GM19372 (cell line): ENCODE results near the gene TINCR.

Experiments
- ATAC-seq: cut with Tn5 transposase; IDR thresholded peaks from one replicate; pipeline ENCODE4 v1.9.1; 2021; ENCODE audit warnings: mild to moderate bottlenecking, low read depth, moderate library complexity; ENCODE audit not compliant: unreplicated experiment

Gene TINCR

GRCh38 chr19:5522106-5522505, 45.6 kb downstream of the TINCR start:
- ATAC-seq: no peak

- no peak for ATAC-seq
Observed at GRCh38 chr19:5520501-5520900, 47.3 kb downstream of the TINCR start.

- ATAC-seq: no peak
Observed at GRCh38 chr19:5519076-5519475, 48.7 kb downstream of the TINCR start.

GRCh38 chr19:5515737-5516136, 52.0 kb downstream of the TINCR start:
- ATAC-seq: no peak

GRCh38 chr19:5514001-5514400, 53.8 kb downstream of the TINCR start:
- ATAC-seq: no peak

GRCh38 chr19:5512715-5513114, 55.0 kb downstream of the TINCR start:
- no peak for ATAC-seq
